ENCODE results near the gene CCZ1B.
"Not testable (repeated sequence)": the region's sequence is repeated elsewhere in the genome, so short reads cannot be mapped to it uniquely, and the experiment has no call there.

CCZ1B gene

GRCh38 chr7:6843092-6843491, 17.0 kb upstream of the CCZ1B start:
- CTCF ChIA-PET: not testable (repeated sequence)

GRCh38 chr7:6842278-6842921, 16.3 kb upstream of the CCZ1B start:
- POLR2A ChIA-PET (ENCODE audit: low non-redundant PET): not testable (repeated sequence)
- peak; percentile 18 for DNase-seq (ENCODE audit: low spot score)
- 0 out of 2 replicates have a peak overlapping the region, but pooled peaks have one; percentile 12 for H3K27ac ChIP-seq
- CTCF ChIA-PET: interaction anchor here (0.6 kb wide), 1 partner anchor 98 kb away, joined by 3 read pairs; no protein-coding TSS in a partner anchor

More at GRCh38 chr7:6843092-6843491, 17.0 kb upstream of the CCZ1B start:
- DNase-seq (ENCODE audit: low spot score); POLR2A ChIA-PET (ENCODE audit: low non-redundant PET); H3K27ac ChIP-seq: not testable (repeated sequence)

GRCh38 chr7:6837081-6837480, 11.0 kb upstream of the CCZ1B start:
- POLR2A ChIA-PET (ENCODE audit: low non-redundant PET); DNase-seq (ENCODE audit: low spot score); CTCF ChIA-PET; H3K27ac ChIP-seq: not testable (repeated sequence)

GRCh38 chr7:6835521-6835920, 9.4 kb upstream of the CCZ1B start:
- CTCF ChIA-PET; POLR2A ChIA-PET (ENCODE audit: low non-redundant PET); H3K27ac ChIP-seq; DNase-seq (ENCODE audit: low spot score): not testable (repeated sequence)

- no peak overlapping the region for H3K27ac ChIP-seq
- ChIA-PET POLR2A (ENCODE audit: low non-redundant PET) (no interaction called here), CTCF (no interaction called here)
- DNase-seq (ENCODE audit: low spot score): no peak
- TF ChIP-seq CTCF (conservative IDR thresholded peaks at IDR 0.05; ENCODE audit: low read depth): no peak
These were observed 7.6 kb upstream of the CCZ1B start for GRCh38 chr7:6833636-6834035.

GRCh38 chr7:6831018-6831725, 5.1 kb upstream of the CCZ1B start:
- no peak for DNase-seq (ENCODE audit: low spot score)
- POLR2A ChIA-PET (ENCODE audit: low non-redundant PET): no interaction called here
- no peak overlapping the region for H3K27ac ChIP-seq
- CTCF ChIA-PET: interaction anchor here (0.5 kb wide), 1 partner anchor 100 kb away, joined by 3 read pairs; no protein-coding TSS in a partner anchor
- TF ChIP-seq CTCF (conservative IDR thresholded peaks at IDR 0.05; ENCODE audit: low read depth): no peak

- CTCF ChIA-PET; DNase-seq (ENCODE audit: low spot score); H3K27ac ChIP-seq; POLR2A ChIA-PET (ENCODE audit: low non-redundant PET): not testable (repeated sequence)
These were observed 4.0 kb upstream of the CCZ1B start for GRCh38 chr7:6830026-6830425.

GRCh38 chr7:6829616-6830015, 3.5 kb upstream of the CCZ1B start:
- H3K27ac ChIP-seq; POLR2A ChIA-PET (ENCODE audit: low non-redundant PET); DNase-seq (ENCODE audit: low spot score); CTCF ChIA-PET: not testable (repeated sequence)

GRCh38 chr7:6827180-6827579, 1.1 kb upstream of the CCZ1B start:
- DNase-seq (ENCODE audit: low spot score); H3K27ac ChIP-seq; POLR2A ChIA-PET (ENCODE audit: low non-redundant PET); CTCF ChIA-PET: not testable (repeated sequence)

- DNase-seq (ENCODE audit: low spot score); CTCF ChIA-PET; POLR2A ChIA-PET (ENCODE audit: low non-redundant PET): not testable (repeated sequence)
- peak overlapping the region; percentile 61 for H3K27ac ChIP-seq
These were observed 594 bp downstream of the CCZ1B start for GRCh38 chr7:6825236-6826125.

- H3K27ac ChIP-seq; POLR2A ChIA-PET (ENCODE audit: low non-redundant PET); DNase-seq (ENCODE audit: low spot score): not testable (repeated sequence)
- CTCF ChIA-PET: interaction anchor here (0.6 kb wide), 1 partner anchor 1339 kb away, joined by 3 read pairs; no protein-coding TSS in a partner anchor
These were observed 4.5 kb downstream of the CCZ1B start for GRCh38 chr7:6821622-6822021.

GRCh38 chr7:6815470-6815869, 10.6 kb downstream of the CCZ1B start:
- POLR2A ChIA-PET (ENCODE audit: low non-redundant PET): not testable (repeated sequence)

GRCh38 chr7:6813011-6813410, 13.1 kb downstream of the CCZ1B start:
- DNase-seq (ENCODE audit: low spot score); POLR2A ChIA-PET (ENCODE audit: low non-redundant PET); H3K27ac ChIP-seq; CTCF ChIA-PET: not testable (repeated sequence)

More at GRCh38 chr7:6815470-6815869, 10.6 kb downstream of the CCZ1B start:
- DNase-seq (ENCODE audit: low spot score); H3K27ac ChIP-seq; CTCF ChIA-PET: not testable (repeated sequence)

- CTCF ChIA-PET; POLR2A ChIA-PET (ENCODE audit: low non-redundant PET); H3K27ac ChIP-seq; DNase-seq (ENCODE audit: low spot score): not testable (repeated sequence)
These were observed 18.1 kb downstream of the CCZ1B start for GRCh38 chr7:6807959-6808358.

All from RWPE1 (cell line).